Keratinocyte (primary cell): ENCODE results near the gene SRP14.

Experiments
- CTCF ChIP-seq, 3 experiments: IDR thresholded peaks in 1 of 3; conservative IDR thresholded peaks in 1 of 3; optimal IDR thresholded peaks in 1 of 3; 2 replicates in 2 of 3; 3 replicates in 1 of 3; pipeline versions ENCODE3 to v1.5.1; 2011; ENCODE audit warnings: low read length in 3 of 3, mild to moderate bottlenecking in 3 of 3, moderate library complexity in 2 of 3, control low read depth in 1 of 3, inconsistent platforms in 1 of 3; ENCODE audit not compliant: insufficient read depth in 2 of 3; ENCODE audit errors: extremely low read depth in 1 of 3
- EZH2 ChIP-seq: IDR thresholded peaks from one replicate; pipeline ENCODE4 v1.6.1; 2012; ENCODE audit warnings: inconsistent platforms, mild to moderate bottlenecking, low read length, moderate library complexity

DNA sequence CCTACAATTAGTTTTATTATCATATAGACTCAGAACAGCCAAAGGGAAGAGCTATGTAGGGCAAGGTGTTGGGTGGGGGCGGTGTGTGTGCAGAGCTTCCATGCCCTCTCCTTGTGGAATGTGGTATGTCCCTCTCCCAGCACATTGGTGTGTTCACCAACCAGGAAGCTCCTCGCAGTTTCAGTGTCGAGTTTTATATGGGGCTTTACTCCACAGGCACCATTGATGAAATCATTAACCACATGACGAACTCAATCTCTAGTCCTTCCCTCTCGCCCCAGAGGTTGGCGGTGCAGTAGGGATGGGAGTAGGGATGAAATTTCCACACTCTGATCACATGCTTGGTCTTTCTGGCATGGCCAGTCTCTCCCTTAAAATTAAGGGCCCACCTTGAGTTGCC is 13.6 kb upstream of the SRP14 start:
- TF ChIP-seq CTCF (optimal IDR thresholded peaks at IDR 0.05 in 1 of 3, IDR thresholded peaks at IDR 0.05 in 1 of 3, conservative IDR thresholded peaks at IDR 0.05 in 1 of 3; ENCODE audit: extremely low read depth in 1 of 3, insufficient read depth in 2 of 3, low read length in 3 of 3) (no peak), EZH2 (no peak)
